ENCODE measurements around the gene PAM. TPM values are rescaled to one million over a fixed set of nuclear protein-coding genes. Genes with fewer than 3 reads are reported as not detected.

PAM gene
- total RNA-seq, 1 experiment from 2014 or later: 31.9 TPM

GRCh38 chr5:102922799-102923477 lies 167.8 kb downstream of the PAM start:
- H3K27me3 ChIP-seq (ENCODE audit: low read length): no peaks in the 10 kb centered on the region; the same call in 1 of the 2 replicates
- H3K9me3 ChIP-seq (ENCODE audit: low read length): no peaks in the 10 kb centered on the region
- no peak overlapping the region for H3K9ac ChIP-seq (ENCODE audit: low read length)
- no peaks in the 10 kb centered on the region for H4K20me1 ChIP-seq (ENCODE audit: insufficient read depth, low read depth, low read length)
- no peaks in the 10 kb centered on the region for H3K9me2 ChIP-seq (replicated peaks; ENCODE audit: insufficient read depth, low read length)
- no peaks in the 10 kb centered on the region for H3K79me2 ChIP-seq (ENCODE audit: low read length)
- H2AFZ ChIP-seq (ENCODE audit: low read length): no peak overlapping the region
- H3K36me3 ChIP-seq (ENCODE audit: insufficient read depth, low read length): no peaks in the 10 kb centered on the region
- no peak overlapping the region for H3K27ac ChIP-seq (ENCODE audit: low read length)
- no peaks in the 10 kb centered on the region for H3K4me1 ChIP-seq (ENCODE audit: low read length)
- DNase-seq: no peak
- no peak overlapping the region for H3K4me2 ChIP-seq (ENCODE audit: low read depth, low read length, poor library complexity, severe bottlenecking)
- H3K4me3 ChIP-seq (ENCODE audit: low read length): no peak overlapping the region

DNA sequence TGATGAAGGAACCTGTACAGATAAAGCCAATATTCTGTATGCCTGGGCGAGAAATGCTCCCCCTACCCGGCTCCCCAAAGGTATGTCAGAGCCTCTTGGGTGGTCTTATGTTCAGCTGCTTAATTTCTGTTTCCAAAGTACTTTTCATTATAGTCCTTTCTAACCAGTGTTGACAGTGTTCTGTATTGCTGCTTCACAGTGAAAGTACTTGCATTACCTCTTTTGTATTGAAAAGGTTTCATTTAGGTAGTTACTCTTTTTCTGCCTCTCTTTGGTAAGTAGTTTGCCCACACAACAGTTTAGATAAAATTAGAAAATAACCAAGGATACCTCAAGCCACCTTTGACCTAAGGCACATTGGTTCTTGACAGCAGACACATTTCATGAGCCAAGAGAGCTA lies 169.9 kb downstream of the PAM start:
- Histone ChIP-seq H3K9ac (ENCODE audit: low read length) (no peak overlapping the region), H3K9me2 (replicated peaks; ENCODE audit: insufficient read depth, low read length) (no peaks in the 10 kb centered on the region), H3K27ac (ENCODE audit: low read length) (no peak overlapping the region), H3K36me3 (ENCODE audit: insufficient read depth, low read length) (no peaks in the 10 kb centered on the region), H4K20me1 (ENCODE audit: insufficient read depth, low read depth, low read length) (no peaks in the 10 kb centered on the region), H3K9me3 (ENCODE audit: low read length) (no peaks in the 10 kb centered on the region), H3K4me3 (ENCODE audit: low read length) (no peak overlapping the region), H2AFZ (ENCODE audit: low read length) (no peak overlapping the region), H3K4me2 (ENCODE audit: low read depth, low read length, poor library complexity, severe bottlenecking) (no peak overlapping the region), H3K27me3 (ENCODE audit: low read length) (no peaks in the 10 kb centered on the region), H3K79me2 (ENCODE audit: low read length) (no peaks in the 10 kb centered on the region), H3K4me1 (ENCODE audit: low read length) (no peaks in the 10 kb centered on the region)
- no peak for DNase-seq

DNA sequence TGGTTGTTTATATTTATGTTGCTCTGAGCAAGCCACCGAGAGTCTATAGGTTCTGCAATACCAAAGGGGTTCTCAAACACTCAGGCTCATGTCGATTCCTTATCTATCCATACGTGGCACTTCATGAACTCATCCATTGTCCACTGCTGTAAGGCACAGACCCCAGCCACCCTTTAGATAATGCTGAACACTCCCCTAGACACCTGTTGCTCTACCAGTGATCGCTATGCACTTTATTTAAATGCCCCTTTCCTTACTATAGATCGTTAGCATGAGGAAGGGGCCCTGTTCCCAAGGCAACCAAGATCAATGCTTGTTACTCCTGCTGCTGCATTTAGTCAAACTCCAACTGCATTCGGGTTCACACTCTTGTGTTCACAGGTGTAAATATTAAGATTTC lies 171.9 kb downstream of the PAM start:
- no peak overlapping the region for H3K4me3 ChIP-seq (ENCODE audit: low read length)
- no peaks in the 10 kb centered on the region for H3K79me2 ChIP-seq (ENCODE audit: low read length)
- H3K36me3 ChIP-seq (ENCODE audit: insufficient read depth, low read length): no peaks in the 10 kb centered on the region
- H3K4me1 ChIP-seq (ENCODE audit: low read length): no peaks in the 10 kb centered on the region
- H4K20me1 ChIP-seq (ENCODE audit: insufficient read depth, low read depth, low read length): no peaks in the 10 kb centered on the region
- no peaks in the 10 kb centered on the region for H3K9me3 ChIP-seq (ENCODE audit: low read length)
- H3K27ac ChIP-seq (ENCODE audit: low read length): no peak overlapping the region
- no peak overlapping the region for H3K4me2 ChIP-seq (ENCODE audit: low read depth, low read length, poor library complexity, severe bottlenecking)
- no peaks in the 10 kb centered on the region for H3K27me3 ChIP-seq (ENCODE audit: low read length)
- no peak overlapping the region for H3K9ac ChIP-seq (ENCODE audit: low read length)
- H2AFZ ChIP-seq (ENCODE audit: low read length): no peak overlapping the region
- H3K9me2 ChIP-seq (replicated peaks; ENCODE audit: insufficient read depth, low read length): no peaks in the 10 kb centered on the region
- no peak for DNase-seq

- Histone ChIP-seq H3K36me3 (ENCODE audit: insufficient read depth, low read length) (no peaks in the 10 kb centered on the region), H4K20me1 (ENCODE audit: insufficient read depth, low read depth, low read length) (no peaks in the 10 kb centered on the region), H3K27me3 (ENCODE audit: low read length) (no peaks in the 10 kb centered on the region), H3K9me2 (replicated peaks; ENCODE audit: insufficient read depth, low read length) (no peaks in the 10 kb centered on the region), H3K79me2 (ENCODE audit: low read length) (no peaks in the 10 kb centered on the region), H3K4me3 (ENCODE audit: low read length) (no peak overlapping the region), H3K9me3 (ENCODE audit: low read length) (no peaks in the 10 kb centered on the region), H3K4me2 (ENCODE audit: low read depth, low read length, poor library complexity, severe bottlenecking) (no peak overlapping the region), H2AFZ (ENCODE audit: low read length) (no peak overlapping the region), H3K4me1 (ENCODE audit: low read length) (no peaks in the 10 kb centered on the region), H3K9ac (ENCODE audit: low read length) (no peak overlapping the region), H3K27ac (ENCODE audit: low read length) (no peak overlapping the region)
- no peak for DNase-seq
These were observed 175.1 kb downstream of the PAM start for GRCh38 chr5:102930244-102930643.

DNA sequence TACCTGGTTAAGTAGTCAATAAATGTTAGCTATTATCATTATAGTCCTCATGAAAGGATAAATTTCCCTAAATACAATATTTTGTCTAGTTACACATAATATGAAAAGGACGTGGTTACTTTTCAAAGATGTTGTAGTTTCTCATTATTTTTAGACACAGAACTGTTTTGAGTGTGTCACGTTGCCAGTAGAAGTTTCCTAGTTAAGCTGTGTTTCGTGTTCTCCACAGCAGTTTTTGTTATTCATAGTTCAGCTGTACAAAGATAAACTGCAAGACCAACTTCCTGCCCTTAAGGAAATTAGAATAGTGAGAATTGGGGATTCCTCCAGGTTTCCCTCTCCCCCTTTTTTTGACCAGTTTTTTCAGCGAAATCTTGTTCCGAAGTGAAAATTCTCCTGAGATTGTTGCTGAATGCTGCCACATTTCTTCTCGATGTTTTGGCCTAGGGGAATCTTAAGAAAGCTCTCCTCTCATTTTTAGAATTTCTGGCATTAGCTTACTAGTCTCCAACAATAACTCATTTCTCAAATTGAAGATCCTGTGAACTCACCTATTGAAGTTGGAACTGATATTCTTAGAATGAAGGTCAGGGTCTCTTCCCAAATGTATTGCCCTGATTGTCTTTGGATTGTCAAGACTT lies 176.1 kb downstream of the PAM start:
- Histone ChIP-seq H3K9me2 (replicated peaks; ENCODE audit: insufficient read depth, low read length) (no peaks in the 10 kb centered on the region), H3K36me3 (ENCODE audit: insufficient read depth, low read length) (no peaks in the 10 kb centered on the region), H3K9me3 (ENCODE audit: low read length) (no peaks in the 10 kb centered on the region), H3K4me2 (ENCODE audit: low read depth, low read length, poor library complexity, severe bottlenecking) (no peak overlapping the region), H3K4me3 (ENCODE audit: low read length) (no peak overlapping the region), H3K9ac (ENCODE audit: low read length) (no peak overlapping the region), H2AFZ (ENCODE audit: low read length) (no peak overlapping the region), H3K27me3 (ENCODE audit: low read length) (no peaks in the 10 kb centered on the region), H4K20me1 (ENCODE audit: insufficient read depth, low read depth, low read length) (no peaks in the 10 kb centered on the region), H3K27ac (ENCODE audit: low read length) (no peak overlapping the region), H3K4me1 (ENCODE audit: low read length) (peaks cover 3% of the 10 kb centered on the region), H3K79me2 (ENCODE audit: low read length) (no peaks in the 10 kb centered on the region)
- DNase-seq: no peak

GRCh38 chr5:102932781-102933180 lies 177.7 kb downstream of the PAM start:
- Histone ChIP-seq H3K4me2 (ENCODE audit: low read depth, low read length, poor library complexity, severe bottlenecking) (no peak overlapping the region), H4K20me1 (ENCODE audit: insufficient read depth, low read depth, low read length) (no peaks in the 10 kb centered on the region), H3K4me3 (ENCODE audit: low read length) (no peak overlapping the region), H3K9me2 (replicated peaks; ENCODE audit: insufficient read depth, low read length) (no peaks in the 10 kb centered on the region), H3K9ac (ENCODE audit: low read length) (no peak overlapping the region), H2AFZ (ENCODE audit: low read length) (no peak overlapping the region), H3K27me3 (ENCODE audit: low read length) (no peaks in the 10 kb centered on the region), H3K79me2 (ENCODE audit: low read length) (no peaks in the 10 kb centered on the region), H3K9me3 (ENCODE audit: low read length) (no peaks in the 10 kb centered on the region), H3K4me1 (ENCODE audit: low read length) (peaks cover 19% of the 10 kb centered on the region), H3K36me3 (ENCODE audit: insufficient read depth, low read length) (no peaks in the 10 kb centered on the region), H3K27ac (ENCODE audit: low read length) (no peak overlapping the region)
- DNase-seq: no peak

- Histone ChIP-seq H3K9ac (ENCODE audit: low read length) (no peak overlapping the region), H3K79me2 (ENCODE audit: low read length) (no peaks in the 10 kb centered on the region), H3K9me3 (ENCODE audit: low read length) (no peaks in the 10 kb centered on the region), H4K20me1 (ENCODE audit: insufficient read depth, low read depth, low read length) (no peaks in the 10 kb centered on the region), H3K27me3 (ENCODE audit: low read length) (no peaks in the 10 kb centered on the region), H3K9me2 (replicated peaks; ENCODE audit: insufficient read depth, low read length) (no peaks in the 10 kb centered on the region), H3K36me3 (ENCODE audit: insufficient read depth, low read length) (no peaks in the 10 kb centered on the region), H3K27ac (ENCODE audit: low read length) (no peak overlapping the region), H3K4me2 (ENCODE audit: low read depth, low read length, poor library complexity, severe bottlenecking) (no peak overlapping the region), H2AFZ (ENCODE audit: low read length) (no peak overlapping the region), H3K4me1 (ENCODE audit: low read length) (peaks cover 20% of the 10 kb centered on the region), H3K4me3 (ENCODE audit: low read length) (no peak overlapping the region)
- no peak for DNase-seq
These were observed 178.2 kb downstream of the PAM start for GRCh38 chr5:102933316-102933715.

GRCh38 chr5:102933721-102934459 lies 178.8 kb downstream of the PAM start:
- no peak overlapping the region for H3K27ac ChIP-seq (ENCODE audit: low read length)
- no peaks in the 10 kb centered on the region for H3K9me3 ChIP-seq (ENCODE audit: low read length)
- no peak overlapping the region for H3K4me2 ChIP-seq (ENCODE audit: low read depth, low read length, poor library complexity, severe bottlenecking)
- DNase-seq: no peak
- H4K20me1 ChIP-seq (ENCODE audit: insufficient read depth, low read depth, low read length): no peaks in the 10 kb centered on the region
- no peaks in the 10 kb centered on the region for H3K36me3 ChIP-seq (ENCODE audit: insufficient read depth, low read length)
- H2AFZ ChIP-seq (ENCODE audit: low read length): no peak overlapping the region
- peaks cover 20% of the 10 kb centered on the region for H3K4me1 ChIP-seq (ENCODE audit: low read length)
- H3K79me2 ChIP-seq (ENCODE audit: low read length): no peaks in the 10 kb centered on the region
- no peak overlapping the region for H3K4me3 ChIP-seq (ENCODE audit: low read length)
- no peak overlapping the region for H3K9ac ChIP-seq (ENCODE audit: low read length)
- H3K27me3 ChIP-seq (ENCODE audit: low read length): no peaks in the 10 kb centered on the region
- H3K9me2 ChIP-seq (replicated peaks; ENCODE audit: insufficient read depth, low read length): no peaks in the 10 kb centered on the region
